Cardiac muscle cell (in vitro differentiated cells and primary cell): ENCODE data around the gene HSPB6. TPM values are rescaled to one million over a fixed set of nuclear protein-coding genes. Genes with fewer than 3 reads are reported as not detected.

Experiments used
- DNase-seq, 2 donors: peaks; one replicate each; pipeline versions ENCODE4 v3.0.0 to v3.0.0-alpha.2; 2010 to 2017; ENCODE audit warnings: low read depth in 1 of 2, low spot score in 1 of 2
- H3K27ac ChIP-seq: fragments of 200-600 bp; sonication (generic); 2 replicates; pipeline ENCODE4 v1.5.1; 2016
- H3K27me3 ChIP-seq: fragments of 200-600 bp; sonication (generic); 2 replicates; pipeline ENCODE4 v1.6.0; 2016; ENCODE audit warnings: control low read depth
- H3K36me3 ChIP-seq: fragments of 200-600 bp; sonication (generic); 2 replicates; pipeline ENCODE4 v1.5.1; 2016; ENCODE audit warnings: control low read depth
- H3K4me1 ChIP-seq: fragments of 200-600 bp; sonication (generic); 2 replicates; pipeline ENCODE4 v1.8.1; 2017; ENCODE audit warnings: low read depth, mild to moderate bottlenecking, mixed run types
- H3K4me3 ChIP-seq: fragments of 200-600 bp; sonication (generic); 2 replicates; pipeline ENCODE4 v1.5.1; 2016; ENCODE audit warnings: mild to moderate bottlenecking
- H3K9me3 ChIP-seq: fragments of 200-600 bp; sonication (generic); 2 replicates; pipeline ENCODE4 v1.5.1; 2017; ENCODE audit warnings: low read depth, mild to moderate bottlenecking, control low read depth
- CTCF ChIP-seq: IDR thresholded peaks from 2 replicates; pipeline ENCODE4 v1.5.1; 2012; ENCODE audit warnings: low read depth, mild to moderate bottlenecking, low read length
- polyA plus RNA-seq: library from polyadenylated mRNA; unstranded; fragments of >200 nt; fragmentation: Nextera tagmentation; extraction: Ambion mirVana; gene quantifications from 2 replicates; pipeline ENCODE4 v1.2.1, GENCODE V29; 2016
- total RNA-seq: library from RNA; depleted of rRNA; stranded (reverse); fragments of >200 nt; gene quantifications from 2 replicates; pipeline ENCODE4 v1.2.3, GENCODE V29; 2016

The HSPB6 gene
- total and polyA plus RNA-seq, 2 experiments from 2014 or later = 0.51 to 2.6 TPM

GRCh38 chr19:35741203-35741515 is 15.7 kb downstream of the HSPB6 start:
- Histone ChIP-seq H3K27me3 (no peaks in the 10 kb centered on the region), H3K36me3 (peaks cover 11% of the 10 kb centered on the region), H3K27ac (peak overlapping the region; percentile 92), H3K4me1 (peaks cover 3% of the 10 kb centered on the region), H3K9me3 (no peaks in the 10 kb centered on the region), H3K4me3 (peak overlapping the region; percentile 45)
- DNase-seq = no peak
- TF ChIP-seq CTCF = no peak

GRCh38 chr19:35740423-35741202 is 16.2 kb downstream of the HSPB6 start:
- TF ChIP-seq CTCF = peak; percentile 32
- Histone ChIP-seq H3K4me3 (peak overlapping the region; percentile 57), H3K27me3 (no peaks in the 10 kb centered on the region), H3K9me3 (no peaks in the 10 kb centered on the region), H3K4me1 (peaks cover 3% of the 10 kb centered on the region), H3K27ac (peak overlapping the region; percentile 92), H3K36me3 (peaks cover 11% of the 10 kb centered on the region)
- peak; percentile 99 to 100 for DNase-seq

- peak overlapping the region; percentile 57 for H3K4me3 ChIP-seq
- no peak for TF ChIP-seq CTCF
- H3K9me3 ChIP-seq = no peaks in the 10 kb centered on the region
- no peak for DNase-seq
- H3K36me3 ChIP-seq = peaks cover 11% of the 10 kb centered on the region
- H3K27me3 ChIP-seq = no peaks in the 10 kb centered on the region
- peak overlapping the region; percentile 25 for H3K27ac ChIP-seq
- peaks cover 3% of the 10 kb centered on the region for H3K4me1 ChIP-seq
Measured at GRCh38 chr19:35740108-35740422, 16.8 kb downstream of the HSPB6 start.

- no peaks in the 10 kb centered on the region for H3K27me3 ChIP-seq
- TF ChIP-seq CTCF = no peak
- H3K36me3 ChIP-seq = peaks cover 11% of the 10 kb centered on the region
- H3K4me3 ChIP-seq = peak overlapping the region; percentile 57
- peaks cover 3% of the 10 kb centered on the region for H3K4me1 ChIP-seq
- no peaks in the 10 kb centered on the region for H3K9me3 ChIP-seq
- no peak for DNase-seq
- no peak overlapping the region for H3K27ac ChIP-seq
Measured at GRCh38 chr19:35739275-35740107, 17.3 kb downstream of the HSPB6 start.

GRCh38 chr19:35738887-35739229 is 18.0 kb downstream of the HSPB6 start:
- no peak for TF ChIP-seq CTCF
- peaks cover 15% of the 10 kb centered on the region for H3K36me3 ChIP-seq
- H3K27me3 ChIP-seq = no peaks in the 10 kb centered on the region
- DNase-seq = no peak
- no peak overlapping the region for H3K27ac ChIP-seq
- no peaks in the 10 kb centered on the region for H3K9me3 ChIP-seq
- no peak overlapping the region for H3K4me3 ChIP-seq
- H3K4me1 ChIP-seq = peaks cover 3% of the 10 kb centered on the region
